ENCODE measurements around the gene NLGN4Y.

- no peak for TF ChIP-seq CTCF (IDR thresholded peaks at IDR 0.05)
- TF ChIP-seq TCF7L2 (IDR thresholded peaks at IDR 0.05; ENCODE audit: low read depth, low read length), result no peak
These were observed 347.6 kb downstream of the NLGN4Y start for GRCh38 chrY:14871971-14872370.
